Neural cell (in vitro differentiated cells): ENCODE results near the gene ASB10.

Experiments
- EP300 ChIP-seq: fragments of 450-650 bp; conservative IDR thresholded peaks from 2 replicates; pipeline ENCODE4 v1.6.1; 2014; ENCODE audit warnings: antibody characterized with exemption, mild to moderate bottlenecking, moderate library complexity; ENCODE audit not compliant: poor library complexity, severe bottlenecking
- POLR2AphosphoS5 ChIP-seq: IDR thresholded peaks from 2 replicates; pipeline ENCODE4 v1.6.1; 2012
- TF ChIP-seq, protein P1 (sequence below): fragments of 450-650 bp; IDR thresholded peaks from 2 replicates; pipeline ENCODE4 v1.5.1; 2014; ENCODE audit warnings: antibody characterized with exemption, mild to moderate bottlenecking, moderate library complexity; ENCODE audit not compliant: poor library complexity, severe bottlenecking

DNA sequence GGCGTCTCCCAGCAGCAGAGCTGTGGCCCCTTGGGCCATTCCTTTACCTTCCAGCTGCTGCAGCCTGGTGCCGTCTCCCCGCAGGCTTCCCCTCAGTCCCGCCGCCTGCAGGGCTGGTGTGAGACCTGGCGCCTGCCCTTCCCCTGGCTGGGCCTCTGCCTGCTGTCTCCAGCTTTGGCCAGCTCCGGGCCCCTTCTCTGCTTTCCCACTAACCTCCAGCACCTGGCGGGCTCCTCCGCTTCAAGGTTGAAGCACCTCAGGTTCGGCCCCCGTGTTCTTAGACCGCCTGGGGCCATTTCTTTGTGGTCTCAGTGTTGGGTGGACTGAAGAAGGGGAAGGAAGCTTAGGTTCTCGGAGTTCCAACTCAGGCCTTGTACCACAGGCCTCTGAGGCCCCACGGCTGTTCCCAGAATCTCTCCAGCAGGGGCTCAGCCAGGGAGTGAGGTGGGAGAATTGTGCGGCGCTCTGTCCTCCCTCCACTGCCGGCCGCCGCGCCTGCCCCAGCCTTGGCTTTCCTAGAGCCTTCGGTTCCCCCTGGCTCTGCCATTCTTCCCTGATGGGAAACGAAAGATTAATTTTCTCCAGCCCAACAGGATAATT lies 49.9 kb downstream of the ASB10 start:
- TF ChIP-seq EP300, result no peak
- no peak for TF ChIP-seq POLR2AphosphoS5
- TF ChIP-seq, protein P1, sequence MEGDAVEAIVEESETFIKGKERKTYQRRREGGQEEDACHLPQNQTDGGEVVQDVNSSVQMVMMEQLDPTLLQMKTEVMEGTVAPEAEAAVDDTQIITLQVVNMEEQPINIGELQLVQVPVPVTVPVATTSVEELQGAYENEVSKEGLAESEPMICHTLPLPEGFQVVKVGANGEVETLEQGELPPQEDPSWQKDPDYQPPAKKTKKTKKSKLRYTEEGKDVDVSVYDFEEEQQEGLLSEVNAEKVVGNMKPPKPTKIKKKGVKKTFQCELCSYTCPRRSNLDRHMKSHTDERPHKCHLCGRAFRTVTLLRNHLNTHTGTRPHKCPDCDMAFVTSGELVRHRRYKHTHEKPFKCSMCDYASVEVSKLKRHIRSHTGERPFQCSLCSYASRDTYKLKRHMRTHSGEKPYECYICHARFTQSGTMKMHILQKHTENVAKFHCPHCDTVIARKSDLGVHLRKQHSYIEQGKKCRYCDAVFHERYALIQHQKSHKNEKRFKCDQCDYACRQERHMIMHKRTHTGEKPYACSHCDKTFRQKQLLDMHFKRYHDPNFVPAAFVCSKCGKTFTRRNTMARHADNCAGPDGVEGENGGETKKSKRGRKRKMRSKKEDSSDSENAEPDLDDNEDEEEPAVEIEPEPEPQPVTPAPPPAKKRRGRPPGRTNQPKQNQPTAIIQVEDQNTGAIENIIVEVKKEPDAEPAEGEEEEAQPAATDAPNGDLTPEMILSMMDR, result no peak
